Activated naive CD4-positive, alpha-beta T cell treated with anti-CD3 and anti-CD28 coated beads for 36 hours (primary cell): ENCODE data around the gene DENND5B. TPM values are rescaled to one million over a fixed set of nuclear protein-coding genes. Genes with fewer than 3 reads are reported as not detected.

Experiments
- CTCF ChIA-PET: fragments of 350-600 bp; sonication (Branson Sonifier 250); formaldehyde crosslinking; loops from one replicate; lab custom pipeline; 2021; ENCODE audit warnings: antibody characterized with exemption; lab: Charles Lee
- DNase-seq: peaks from one replicate; pipeline ENCODE4 v3.0.0-alpha.2; 2020
- H3K27ac Mint-ChIP-seq: one replicate; pipeline ENCODE4 v1.8.0; 2021; ENCODE audit warnings: mild to moderate bottlenecking, mixed read lengths
- H3K27me3 Mint-ChIP-seq: one replicate; pipeline ENCODE4 v1.8.0; 2021; ENCODE audit warnings: low read depth, mixed read lengths
- H3K36me3 Mint-ChIP-seq: one replicate; pipeline ENCODE4 v1.8.0; 2021; ENCODE audit warnings: low read depth, mixed read lengths
- H3K4me1 Mint-ChIP-seq: one replicate; pipeline ENCODE4 v1.8.0; 2021; ENCODE audit warnings: low read depth, mixed read lengths
- H3K4me3 Mint-ChIP-seq: one replicate; pipeline ENCODE4 v1.8.0; 2021; ENCODE audit warnings: mild to moderate bottlenecking, moderate library complexity, mixed read lengths
- H3K9me3 Mint-ChIP-seq: one replicate; pipeline ENCODE4 v1.8.0; 2021; ENCODE audit warnings: mixed read lengths
- intact Hi-C: fragments of 100-400 bp; cut with micrococcal nuclease; formaldehyde crosslinking; loops from one replicate; pipeline ENCODE4 v1.15.1; 2023
- total RNA-seq, 2 experiments: library from RNA; stranded (reverse); gene quantifications; one replicate each; pipeline ENCODE4 v1.2.3, GENCODE V29; 2021

DENND5B gene
- total RNA-seq, 2 experiments from 2014 or later, result 0.29 to 0.37 TPM

DNA sequence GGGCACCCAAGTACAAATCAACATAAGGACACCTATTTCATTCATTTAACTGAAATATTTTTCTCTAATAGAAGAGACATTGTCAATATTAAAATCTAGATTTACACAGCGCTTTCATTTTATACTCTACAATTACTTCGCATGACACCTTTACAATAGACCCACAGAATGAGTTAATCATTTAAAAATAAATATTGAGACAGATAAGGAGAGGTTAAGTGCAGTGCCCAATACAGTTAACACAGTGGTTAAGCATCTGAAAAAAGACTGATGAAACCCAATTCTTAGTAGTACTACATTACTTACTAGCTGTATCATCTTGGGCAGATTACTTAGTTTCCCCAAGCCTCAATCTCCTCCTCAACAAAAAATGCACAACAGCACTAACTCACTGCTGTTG, 116.2 kb downstream of the DENND5B start:
- Mint-ChIP-seq H3K36me3 (no peaks in the 10 kb centered on the region), H3K4me3 (no peak overlapping the region), H3K4me1 (no peaks in the 10 kb centered on the region), H3K27me3 (peaks cover 3% of the 10 kb centered on the region), H3K9me3 (no peaks in the 10 kb centered on the region), H3K27ac (no peak overlapping the region)
- DNase-seq, result no peak
- CTCF ChIA-PET, result interaction anchor here (0.6 to 1.2 kb wide), 2 partner anchors 13 to 159 kb away, joined by 3 to 4 read pairs; no protein-coding TSS in a partner anchor
- intact Hi-C loops, result no loop called here

DNA sequence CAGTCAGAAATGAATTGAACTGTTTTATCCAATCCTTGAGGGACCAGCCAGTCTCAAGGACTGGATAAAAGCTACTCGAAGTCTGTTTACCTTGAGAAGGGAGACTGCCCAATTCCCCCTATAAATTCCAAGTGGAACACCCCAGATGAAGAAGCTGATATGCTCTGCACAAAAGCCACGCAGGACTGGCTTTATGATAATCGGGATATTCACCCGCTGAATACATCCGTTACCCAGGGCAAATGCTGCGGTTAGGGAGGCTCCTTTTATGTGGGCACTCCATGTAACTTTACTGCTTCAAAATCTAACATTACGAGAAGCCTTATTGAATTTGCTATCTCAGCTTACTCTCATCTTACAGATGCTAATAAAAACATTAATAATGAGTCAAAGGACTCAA, 119.1 kb downstream of the DENND5B start:
- peaks cover 3% of the 10 kb centered on the region for H3K27me3 Mint-ChIP-seq
- H3K4me3 Mint-ChIP-seq, result no peak overlapping the region
- H3K9me3 Mint-ChIP-seq, result no peaks in the 10 kb centered on the region
- intact Hi-C loops, result no loop called here
- CTCF ChIA-PET, result no interaction called here
- DNase-seq, result no peak
- H3K36me3 Mint-ChIP-seq, result no peaks in the 10 kb centered on the region
- no peak overlapping the region for H3K27ac Mint-ChIP-seq
- H3K4me1 Mint-ChIP-seq, result no peaks in the 10 kb centered on the region

DNA sequence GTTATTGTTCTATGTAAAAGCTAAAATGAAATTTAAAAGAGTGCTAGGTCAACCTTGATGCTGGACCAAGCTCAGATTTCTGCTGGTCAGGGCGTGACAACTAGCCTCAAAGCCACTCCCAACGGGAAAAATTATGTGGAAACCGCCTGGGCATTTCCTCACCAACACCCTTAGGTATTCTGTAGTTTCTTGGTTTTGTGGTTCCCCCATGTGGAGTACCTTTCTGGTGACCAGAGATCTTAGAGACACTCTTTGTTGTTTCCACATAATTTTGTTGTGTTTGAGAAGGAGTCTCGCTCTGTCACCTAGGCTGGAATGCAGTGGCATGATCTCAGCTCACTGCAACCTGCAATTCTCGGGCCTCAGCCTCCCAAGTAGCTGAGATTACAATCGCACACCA, 119.9 kb downstream of the DENND5B start:
- no peak for DNase-seq
- intact Hi-C loops, result no loop called here
- Mint-ChIP-seq H3K27me3 (no peaks in the 10 kb centered on the region), H3K4me1 (no peaks in the 10 kb centered on the region), H3K27ac (no peak overlapping the region), H3K4me3 (no peak overlapping the region), H3K9me3 (no peaks in the 10 kb centered on the region), H3K36me3 (no peaks in the 10 kb centered on the region)
- CTCF ChIA-PET, result interaction anchor here (0.7 kb wide), 1 partner anchor 1234 kb away, joined by 3 read pairs; no protein-coding TSS in a partner anchor

DNA sequence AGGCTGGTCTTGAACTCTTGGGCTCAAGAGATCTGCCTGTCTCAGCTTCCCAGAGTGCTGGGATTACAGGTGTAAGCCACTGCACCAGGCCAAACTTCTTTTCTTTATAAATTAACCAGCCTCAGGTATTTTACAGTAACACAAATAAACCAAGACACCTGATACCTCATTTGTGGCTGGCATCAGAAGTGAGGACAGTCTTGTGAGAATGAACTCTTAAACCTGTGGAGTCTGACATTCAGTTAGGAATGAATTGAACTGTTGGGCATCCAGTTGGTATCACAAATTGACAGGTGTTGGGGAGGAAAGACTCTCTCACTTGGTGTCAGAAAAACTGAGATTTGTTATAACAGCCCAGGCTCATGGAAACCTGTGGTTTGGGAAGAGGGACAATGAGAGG, 120.5 kb downstream of the DENND5B start:
- H3K4me1 Mint-ChIP-seq, result no peaks in the 10 kb centered on the region
- no peak overlapping the region for H3K27ac Mint-ChIP-seq
- CTCF ChIA-PET, result no interaction called here
- H3K27me3 Mint-ChIP-seq, result no peaks in the 10 kb centered on the region
- intact Hi-C loops, result no loop called here
- H3K9me3 Mint-ChIP-seq, result peaks cover 3% of the 10 kb centered on the region
- no peak overlapping the region for H3K4me3 Mint-ChIP-seq
- no peaks in the 10 kb centered on the region for H3K36me3 Mint-ChIP-seq
- no peak for DNase-seq

DNA sequence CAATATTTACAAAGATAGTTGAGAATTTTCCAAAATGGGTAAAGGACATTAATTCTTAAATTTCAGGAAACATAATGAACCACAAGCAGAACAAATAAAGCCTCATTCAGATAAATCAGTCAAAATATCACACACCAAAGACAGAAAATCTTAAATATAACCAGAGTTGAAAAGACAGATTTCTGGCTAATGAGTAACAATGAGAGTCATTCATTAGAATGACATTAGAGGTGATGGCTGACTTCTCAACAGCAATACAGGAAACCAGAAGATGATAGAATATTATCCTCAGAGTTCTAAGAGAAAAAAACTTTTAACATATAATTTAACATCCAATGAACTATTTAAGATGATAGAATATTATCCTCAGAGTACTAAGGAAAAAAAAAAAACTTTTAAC, 124.2 kb downstream of the DENND5B start:
- H3K4me3 Mint-ChIP-seq, result no peak overlapping the region
- no peaks in the 10 kb centered on the region for H3K36me3 Mint-ChIP-seq
- no peaks in the 10 kb centered on the region for H3K4me1 Mint-ChIP-seq
- H3K27ac Mint-ChIP-seq, result no peak overlapping the region
- CTCF ChIA-PET, result no interaction called here
- intact Hi-C loops, result no loop called here
- H3K9me3 Mint-ChIP-seq, result peaks cover 3% of the 10 kb centered on the region
- H3K27me3 Mint-ChIP-seq, result no peaks in the 10 kb centered on the region
- no peak for DNase-seq

DNA sequence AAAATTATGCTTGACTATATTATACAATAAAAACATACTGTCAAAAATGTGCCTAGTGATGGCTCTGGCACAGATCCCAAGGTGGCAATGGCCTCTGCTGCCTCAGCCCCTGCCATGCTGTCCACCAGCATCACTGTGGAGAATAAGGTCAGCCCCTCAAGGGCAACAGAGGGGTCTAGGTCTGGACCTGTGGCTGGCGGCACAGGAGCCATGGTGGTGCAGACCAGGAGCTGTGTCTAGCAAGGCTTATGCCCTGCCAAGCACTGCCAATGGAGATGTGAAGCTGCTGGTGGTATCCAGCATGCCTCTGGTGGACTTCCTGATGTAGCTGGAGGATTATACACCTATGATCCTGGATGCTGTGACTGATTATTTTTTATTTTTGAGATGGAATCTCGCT, 125.9 kb downstream of the DENND5B start:
- H3K4me3 Mint-ChIP-seq, result no peak overlapping the region
- CTCF ChIA-PET, result no interaction called here
- no peaks in the 10 kb centered on the region for H3K4me1 Mint-ChIP-seq
- no peaks in the 10 kb centered on the region for H3K27me3 Mint-ChIP-seq
- no peak overlapping the region for H3K27ac Mint-ChIP-seq
- peaks cover 3% of the 10 kb centered on the region for H3K9me3 Mint-ChIP-seq
- intact Hi-C loops, result no loop called here
- no peak for DNase-seq
- H3K36me3 Mint-ChIP-seq, result no peaks in the 10 kb centered on the region

DNA sequence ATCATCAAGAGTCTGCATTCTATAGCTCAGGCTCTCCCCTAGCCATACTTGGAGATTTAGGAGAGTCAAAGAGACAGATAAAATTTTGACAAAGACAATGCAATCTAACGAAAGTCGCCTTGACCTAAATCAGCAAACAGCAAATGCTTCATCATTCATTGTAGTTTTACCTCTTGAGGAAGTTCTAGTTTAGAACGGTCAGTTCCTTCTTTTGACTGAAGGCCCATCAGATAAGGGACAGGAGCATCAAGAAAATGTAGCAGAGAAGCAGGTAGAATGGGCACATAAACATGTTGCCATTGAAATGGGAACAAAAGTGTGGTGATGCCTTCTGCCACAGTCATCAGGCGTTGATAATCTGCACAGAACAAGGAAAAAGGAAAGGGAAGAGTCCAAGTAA, 130.9 kb downstream of the DENND5B start:
- Mint-ChIP-seq H3K4me3 (no peak overlapping the region), H3K27me3 (no peaks in the 10 kb centered on the region), H3K27ac (peak overlapping the region; percentile 14), H3K36me3 (no peaks in the 10 kb centered on the region), H3K9me3 (no peaks in the 10 kb centered on the region), H3K4me1 (no peaks in the 10 kb centered on the region)
- intact Hi-C loops, result no loop called here
- no peak for DNase-seq
- CTCF ChIA-PET, result no interaction called here

DNA sequence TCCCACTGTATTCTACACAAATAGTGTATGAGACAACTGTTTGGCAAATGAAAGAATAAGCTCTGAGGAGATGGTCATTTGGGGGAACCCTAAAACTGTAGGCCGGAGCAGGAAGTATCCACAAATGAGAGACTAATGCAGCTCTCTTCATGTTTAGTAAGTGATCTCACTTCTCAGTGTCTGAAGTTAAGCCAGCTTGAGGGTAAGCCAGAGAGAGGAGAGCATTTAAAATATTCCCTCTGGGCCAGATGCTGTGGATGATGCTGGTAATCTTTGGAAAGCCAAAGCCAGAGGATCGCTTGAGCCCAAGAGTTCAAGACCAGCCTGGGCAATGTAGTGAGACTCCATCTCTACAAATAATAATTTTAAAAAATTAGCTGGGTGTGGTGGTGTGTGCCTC, 134.4 kb downstream of the DENND5B start:
- Mint-ChIP-seq H3K27me3 (no peaks in the 10 kb centered on the region), H3K36me3 (no peaks in the 10 kb centered on the region), H3K4me3 (no peak overlapping the region), H3K27ac (no peak overlapping the region), H3K9me3 (no peaks in the 10 kb centered on the region), H3K4me1 (no peaks in the 10 kb centered on the region)
- intact Hi-C loops, result no loop called here
- CTCF ChIA-PET, result no interaction called here
- no peak for DNase-seq

DNA sequence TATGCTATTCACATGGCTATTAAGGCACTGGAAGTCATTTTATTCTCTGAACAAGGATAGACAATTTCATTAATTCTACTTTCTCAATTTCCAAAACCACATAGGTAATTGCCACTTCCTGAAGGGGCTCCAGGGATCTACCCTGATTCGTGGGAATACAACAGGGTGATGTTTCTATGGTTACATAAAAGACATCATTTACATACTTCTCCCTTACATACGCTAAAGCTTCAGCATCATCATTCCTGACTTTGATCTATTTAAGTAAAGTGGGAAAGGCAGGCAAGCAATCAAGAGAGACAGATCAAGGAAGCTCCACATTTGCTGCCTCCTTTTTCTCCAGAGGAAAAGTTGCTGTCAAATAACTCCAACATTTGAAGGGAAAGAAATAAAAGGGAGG, 146.2 kb downstream of the DENND5B start:
- Mint-ChIP-seq H3K4me1 (no peaks in the 10 kb centered on the region), H3K27ac (no peak overlapping the region), H3K4me3 (no peak overlapping the region), H3K9me3 (no peaks in the 10 kb centered on the region), H3K36me3 (no peaks in the 10 kb centered on the region), H3K27me3 (no peaks in the 10 kb centered on the region)
- CTCF ChIA-PET, result no interaction called here
- no peak for DNase-seq
- intact Hi-C loops, result no loop called here

DNA sequence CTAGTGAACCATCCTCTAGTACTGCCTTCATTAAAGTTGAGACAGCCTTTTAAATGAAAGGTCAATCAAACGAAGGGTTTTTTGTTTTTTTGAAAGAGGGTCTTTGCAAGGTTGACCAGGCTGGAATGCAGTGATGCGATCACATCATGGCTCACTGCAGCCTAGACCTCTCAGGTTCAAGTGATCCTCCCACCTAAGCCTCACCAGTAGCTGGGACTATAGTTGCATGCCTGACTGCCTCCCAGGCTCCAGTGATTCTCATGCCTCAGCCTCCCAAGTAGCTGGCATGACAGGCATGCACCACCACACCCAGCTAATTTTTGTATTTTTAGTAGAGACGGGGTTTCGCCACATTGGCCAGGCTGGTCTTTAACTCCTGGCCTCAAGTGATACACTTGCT, 150.3 kb downstream of the DENND5B start:
- H3K27me3 Mint-ChIP-seq, result peaks cover 2% of the 10 kb centered on the region
- H3K36me3 Mint-ChIP-seq, result no peaks in the 10 kb centered on the region
- no peaks in the 10 kb centered on the region for H3K9me3 Mint-ChIP-seq
- DNase-seq, result no peak
- H3K4me3 Mint-ChIP-seq, result no peak overlapping the region
- intact Hi-C loops, result no loop called here
- CTCF ChIA-PET, result interaction anchor here (0.6 kb wide), 1 partner anchor 38 kb away, joined by 3 read pairs; no protein-coding TSS in a partner anchor
- no peak overlapping the region for H3K27ac Mint-ChIP-seq
- no peaks in the 10 kb centered on the region for H3K4me1 Mint-ChIP-seq

DNA sequence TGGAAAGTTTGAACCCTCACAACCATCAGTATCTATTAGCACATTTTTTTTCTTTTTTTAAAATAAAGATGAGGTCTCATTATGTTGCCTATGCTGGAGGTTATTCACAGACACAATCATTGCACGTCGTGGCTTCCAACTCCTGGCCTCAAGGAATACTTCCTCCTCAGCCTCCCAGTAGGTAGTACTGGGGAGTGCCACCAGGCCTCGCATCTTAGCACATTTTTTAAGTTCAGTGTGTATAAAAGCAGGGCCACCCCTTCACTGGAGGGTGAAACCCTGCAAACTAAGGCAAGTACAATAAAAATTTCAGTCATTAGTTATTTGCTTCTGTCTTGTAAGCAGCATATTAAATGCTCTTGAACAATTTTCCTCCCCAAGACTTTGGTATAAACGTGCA, 150.8 kb downstream of the DENND5B start:
- H3K4me1 Mint-ChIP-seq, result no peaks in the 10 kb centered on the region
- H3K27me3 Mint-ChIP-seq, result peaks cover 2% of the 10 kb centered on the region
- no peaks in the 10 kb centered on the region for H3K9me3 Mint-ChIP-seq
- H3K36me3 Mint-ChIP-seq, result no peaks in the 10 kb centered on the region
- intact Hi-C loops, result no loop called here
- CTCF ChIA-PET, result no interaction called here
- no peak overlapping the region for H3K27ac Mint-ChIP-seq
- no peak overlapping the region for H3K4me3 Mint-ChIP-seq
- DNase-seq, result no peak

DNA sequence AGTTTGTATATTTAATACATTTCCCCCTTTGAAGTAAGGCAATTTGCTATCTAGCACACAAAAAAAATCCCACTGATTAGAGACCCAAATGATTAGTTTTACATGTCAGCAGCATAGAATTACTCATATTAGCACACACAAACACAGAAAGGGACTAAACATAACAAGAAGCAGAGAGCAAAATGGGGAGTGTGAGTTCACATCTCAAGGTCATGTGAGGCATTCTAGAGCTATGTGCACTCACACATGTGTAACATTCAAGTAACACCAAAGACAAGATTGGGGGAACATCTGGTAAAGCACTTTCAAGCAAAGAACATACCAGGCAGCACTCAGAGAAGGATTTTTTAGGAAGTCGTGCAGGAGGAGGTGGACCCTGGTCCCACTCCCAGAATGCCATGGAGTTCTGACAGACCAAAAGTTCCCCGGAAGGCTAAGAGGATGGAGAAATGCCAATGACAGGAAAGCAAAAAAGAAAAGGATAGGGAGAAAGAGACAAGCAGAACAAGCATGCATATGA, 159.2 kb downstream of the DENND5B start:
- CTCF ChIA-PET, result no interaction called here
- no peaks in the 10 kb centered on the region for H3K4me1 Mint-ChIP-seq
- no peak overlapping the region for H3K27ac Mint-ChIP-seq
- H3K9me3 Mint-ChIP-seq, result no peaks in the 10 kb centered on the region
- H3K4me3 Mint-ChIP-seq, result no peak overlapping the region
- no peaks in the 10 kb centered on the region for H3K36me3 Mint-ChIP-seq
- intact Hi-C loops, result no loop called here
- H3K27me3 Mint-ChIP-seq, result peaks cover 2% of the 10 kb centered on the region
- DNase-seq, result no peak

DNA sequence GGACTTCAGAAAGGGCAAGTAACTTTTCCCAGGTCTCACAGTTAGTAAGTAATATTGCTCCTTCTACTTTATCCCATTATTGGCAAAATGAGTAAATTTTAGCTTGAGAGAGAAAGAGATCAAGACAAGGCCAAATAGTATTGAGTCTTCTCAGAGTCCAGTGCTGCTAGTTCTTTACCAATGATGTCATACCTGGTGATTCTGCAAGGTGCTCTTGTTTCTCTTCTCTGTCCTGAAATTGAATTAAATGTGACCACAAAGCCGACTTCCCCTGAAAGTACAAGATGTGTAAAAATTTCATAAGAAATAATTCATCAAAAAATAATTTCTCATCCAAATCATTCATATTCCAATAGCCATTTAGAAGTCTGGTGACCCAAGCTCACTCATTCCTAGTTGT, 167.5 kb downstream of the DENND5B start:
- no peaks in the 10 kb centered on the region for H3K27me3 Mint-ChIP-seq
- H3K9me3 Mint-ChIP-seq, result no peaks in the 10 kb centered on the region
- intact Hi-C loops, result no loop called here
- no peak overlapping the region for H3K4me3 Mint-ChIP-seq
- H3K27ac Mint-ChIP-seq, result no peak overlapping the region
- DNase-seq, result no peak
- CTCF ChIA-PET, result interaction anchor here (0.7 to 1.4 kb wide), 2 partner anchors 21 to 81 kb away, joined by 4 read pairs; no protein-coding TSS in a partner anchor
- no peaks in the 10 kb centered on the region for H3K36me3 Mint-ChIP-seq
- no peaks in the 10 kb centered on the region for H3K4me1 Mint-ChIP-seq
